ENCODE measurements around the gene NUFIP1. TPM values are rescaled to one million over a fixed set of nuclear protein-coding genes. Genes with fewer than 3 reads are reported as not detected.

The NUFIP1 gene
- total and polyA plus RNA-seq, 2 of the 8 experiments (the other 6 are each of a cell fraction or from before 2014, with no cell fraction given) = 4.6 to 16.6 TPM

DNA sequence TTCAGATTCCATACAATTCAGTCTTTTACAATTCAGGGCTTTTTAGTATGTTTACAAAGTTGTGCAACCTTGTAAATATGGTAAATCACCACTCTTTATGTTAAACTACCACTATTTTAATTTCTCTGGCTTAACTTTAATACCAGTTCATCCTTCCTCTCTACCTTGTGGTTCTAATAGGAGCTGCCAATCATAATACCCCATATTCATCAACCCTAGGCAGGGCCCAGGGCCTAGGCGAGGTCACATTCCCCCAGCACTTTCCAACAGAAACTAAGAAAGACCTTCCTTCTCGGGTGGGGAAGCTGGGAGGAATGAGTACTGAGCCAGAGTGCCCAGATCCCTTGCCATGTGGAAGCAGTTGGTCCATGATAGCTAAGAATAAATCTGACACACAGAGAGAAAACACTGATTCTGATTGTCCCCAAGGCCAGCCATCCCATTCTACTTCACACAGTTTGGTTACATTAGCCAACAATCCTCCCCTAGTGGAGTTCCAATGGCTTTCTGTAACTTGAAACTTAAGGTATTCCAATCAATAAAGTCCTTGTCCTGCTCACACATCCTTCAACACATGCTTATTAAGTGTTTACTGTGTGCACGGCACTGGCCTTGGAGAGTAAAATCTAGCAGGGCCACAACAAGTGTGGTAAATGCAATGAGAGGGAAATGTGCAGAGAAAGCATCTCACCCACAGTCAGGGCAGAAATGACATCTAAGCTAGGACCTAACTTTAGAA, 76.8 kb downstream of the NUFIP1 start:
- Histone ChIP-seq H3K79me2 (ENCODE audit: control insufficient read depth in 1 of 2, insufficient read depth in 2 of 2, low read length in 2 of 2) (no peaks in the 10 kb centered on the region), H3K4ac (replicated peaks; ENCODE audit: insufficient read length, low read depth, low read length) (no peak overlapping the region), H2BK20ac (ENCODE audit: low read length) (no peak overlapping the region), H3K4me2 (ENCODE audit: insufficient read depth in 1 of 2, low read depth in 2 of 2, low read length in 2 of 2) (no peak overlapping the region), H2BK120ac (replicated peaks; ENCODE audit: low read depth, low read length) (no peak overlapping the region), H2BK5ac (ENCODE audit: low read depth, low read length) (no peak overlapping the region), H2AFZ (ENCODE audit: low read length) (no peak overlapping the region), H3K23me2 (ENCODE audit: low read depth, low read length) (no peaks in the 10 kb centered on the region), H3K36me3 (ENCODE audit: control insufficient read depth in 2 of 4, insufficient read depth in 4 of 4, low read length in 3 of 4) (no peaks in the 10 kb centered on the region), H3K4me3 (ENCODE audit: extremely low read depth in 1 of 4, insufficient read depth in 2 of 4, low read depth in 3 of 4, low read length in 4 of 4) (no peak overlapping the region), H3K4me1 (replicated peaks in 1 of 4; ENCODE audit: control insufficient read depth in 3 of 4, insufficient read depth in 4 of 4, low read length in 3 of 4) (peaks cover 0 to 3% (median 0%) of the 10 kb centered on the region in 4 experiments; a peak in 2 of 7 replicates), H3K27me3 (replicated peaks in 1 of 4; ENCODE audit: control insufficient read depth in 3 of 4, extremely low read depth in 1 of 4, insufficient read depth in 3 of 4, low read length in 3 of 4) (no peaks in the 10 kb centered on the region), H4K5ac (ENCODE audit: insufficient read length, low read depth, low read length) (no peak overlapping the region), H3K14ac (ENCODE audit: insufficient read length) (no peak overlapping the region), H3K9me3 (ENCODE audit: insufficient read depth in 2 of 2, low read depth in 1 of 2, low read length in 1 of 2) (peaks cover 9 to 16% of the 10 kb centered on the region in 2 experiments), H3K9ac (replicated peaks in 1 of 4; ENCODE audit: extremely low read depth in 1 of 4, low read depth in 3 of 4, low read length in 3 of 4) (no peak overlapping the region), H4K20me1 (replicated peaks in 1 of 2; ENCODE audit: control insufficient read depth in 1 of 2, insufficient read depth in 2 of 2, low read length in 2 of 2) (no peaks in the 10 kb centered on the region), H3K18ac (ENCODE audit: extremely low read depth, low read length) (no peak overlapping the region), H3K27ac (ENCODE audit: low read depth, low read length) (no peak overlapping the region), H4K8ac (ENCODE audit: extremely low read depth, insufficient read depth, low read length) (no peak overlapping the region), H3K56ac (replicated peaks; ENCODE audit: insufficient read length, low read depth, low read length) (no peak overlapping the region), H3K23ac (ENCODE audit: insufficient read length) (no peak overlapping the region), H2BK15ac (ENCODE audit: low read length) (no peak overlapping the region), H3K79me1 (ENCODE audit: low read depth, low read length) (no peaks in the 10 kb centered on the region), H2AK5ac (ENCODE audit: low read depth, low read length) (no peak overlapping the region), H2BK12ac (ENCODE audit: low read depth, low read length) (no peak overlapping the region), H4K91ac (replicated peaks; ENCODE audit: insufficient read length, low read length) (no peak overlapping the region)
- ChIA-PET CTCF (ENCODE audit: partially characterized antibody) (interaction anchor here (0.6 kb wide), 1 partner anchor 24 kb away, joined by 3 read pairs; no protein-coding TSS in a partner anchor), POLR2A (ENCODE audit: partially characterized antibody) (no interaction called here)
- FAIRE-seq = no peak
- 81% methylated on average over 3 of the region's 3 CpGs; no CpG with 5 or more reads in 1 of the 2 experiments for WGBS, 2 experiments (ENCODE audit: extremely low coverage in 1 of 2, insufficient coverage in 1 of 2, insufficient read length in 1 of 2, insufficient replicate concordance in 2 of 2, low coverage in 1 of 2, low lambda C conversion rate in 2 of 2, missing lambda C conversion rate in 1 of 2)
- TF ChIP-seq POU5F1 (IDR thresholded peaks at IDR 0.05; ENCODE audit: low read depth, low read length) (no peak), CHD1 (IDR thresholded peaks at IDR 0.05; ENCODE audit: low read depth, low read length) (no peak), SIX5 (IDR thresholded peaks at IDR 0.05; ENCODE audit: low read depth, low read length) (no peak), SRF (IDR thresholded peaks at IDR 0.05; ENCODE audit: low read depth, low read length) (no peak), NRF1 (IDR thresholded peaks at IDR 0.05; ENCODE audit: low read depth, low read length) (no peak), HDAC2 (IDR thresholded peaks at IDR 0.05; ENCODE audit: borderline replicate concordance in 1 of 2, low read depth in 2 of 2, low read length in 2 of 2) (no peak), CHD2 (IDR thresholded peaks at IDR 0.05; ENCODE audit: low read length) (no peak), EZH2 (IDR thresholded peaks at IDR 0.05; ENCODE audit: low read depth, low read length, severe bottlenecking) (no peak)
- TF ChIP-seq, protein P1, sequence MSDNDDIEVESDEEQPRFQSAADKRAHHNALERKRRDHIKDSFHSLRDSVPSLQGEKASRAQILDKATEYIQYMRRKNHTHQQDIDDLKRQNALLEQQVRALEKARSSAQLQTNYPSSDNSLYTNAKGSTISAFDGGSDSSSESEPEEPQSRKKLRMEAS (IDR thresholded peaks at IDR 0.05) = no peak
- no peak for DNase-seq (ENCODE audit: low read depth in 1 of 2, low spot score in 2 of 2)
